Loucy (cell line): Measurements from ENCODE around the gene CNRIP1.
A peak's percentile ranks its signal among the peaks of the same experiment; 100 is the strongest.

Source experiments
- H2AFZ ChIP-seq: fragments of 200-600 bp; sonication (generic); 2 replicates; pipeline ENCODE4 v1.6.0; 2016; ENCODE audit warnings: antibody characterized with exemption, mild to moderate bottlenecking, low read length, moderate library complexity
- H3F3A ChIP-seq: fragments of 200-600 bp; 2 replicates; pipeline ENCODE4 v1.6.0; 2016; ENCODE audit warnings: antibody characterized with exemption, low read depth, mild to moderate bottlenecking
- H3K27me3 ChIP-seq: fragments of 200-600 bp; sonication (generic); 2 replicates; pipeline ENCODE4 v1.6.1; 2014; ENCODE audit warnings: low read length, mild to moderate bottlenecking; ENCODE audit not compliant: insufficient read depth, poor library complexity, severe bottlenecking
- H3K36me3 ChIP-seq: fragments of 200-600 bp; sonication (generic); 2 replicates; pipeline ENCODE4 v1.6.1; 2016; ENCODE audit warnings: low read length; ENCODE audit not compliant: insufficient read depth
- H3K4me1 ChIP-seq: fragments of 200-600 bp; sonication (generic); 2 replicates; pipeline ENCODE4 v1.5.1; 2014; ENCODE audit warnings: low read length, mild to moderate bottlenecking; ENCODE audit not compliant: insufficient read depth, poor library complexity, severe bottlenecking
- H3K4me2 ChIP-seq: fragments of 200-600 bp; sonication (generic); 2 replicates; pipeline ENCODE4 v1.6.0; 2014; ENCODE audit warnings: antibody characterized with exemption, low read length, low read depth, mild to moderate bottlenecking; ENCODE audit not compliant: poor library complexity, severe bottlenecking
- H3K4me3 ChIP-seq: fragments of 200-600 bp; sonication (generic); 2 replicates; pipeline ENCODE4 v1.5.1; 2014; ENCODE audit warnings: low read length, mild to moderate bottlenecking, mixed read lengths; ENCODE audit not compliant: poor library complexity, severe bottlenecking
- H3K79me2 ChIP-seq: fragments of 200-600 bp; sonication (generic); 2 replicates; pipeline ENCODE4 v1.6.1; 2014; ENCODE audit warnings: low read length; ENCODE audit not compliant: insufficient read depth
- H3K9ac ChIP-seq: fragments of 200-600 bp; sonication (generic); 2 replicates; pipeline ENCODE4 v1.6.0; 2014; ENCODE audit warnings: mild to moderate bottlenecking, low read depth, low read length, moderate library complexity; ENCODE audit not compliant: poor library complexity, severe bottlenecking
- H3K9me2 ChIP-seq: fragments of 200-600 bp; sonication (generic); replicated peaks from 2 replicates; pipeline ENCODE4 v1.6.1; 2016; ENCODE audit warnings: low read depth, low read length, mixed read lengths
- H3K9me3 ChIP-seq: fragments of 200-600 bp; sonication (generic); 2 replicates; pipeline ENCODE4 v1.6.1; 2014; ENCODE audit warnings: mild to moderate bottlenecking, antibody characterized with exemption, low read length, low read depth; ENCODE audit not compliant: insufficient read depth
- H4K20me1 ChIP-seq: fragments of 200-600 bp; sonication (generic); 2 replicates; pipeline ENCODE4 v1.6.0; 2014; ENCODE audit warnings: antibody characterized with exemption, low read length, mild to moderate bottlenecking; ENCODE audit not compliant: insufficient read depth, poor library complexity, severe bottlenecking
- EZH2phosphoT487 ChIP-seq: fragments of 200-600 bp; IDR thresholded peaks from 2 replicates; pipeline ENCODE4 v1.6.1; 2018; ENCODE audit warnings: antibody characterized with exemption, mild to moderate bottlenecking, moderate library complexity, borderline replicate concordance
- TF ChIP-seq, protein P1 (sequence below): fragments of 200-600 bp; sonication (generic); conservative IDR thresholded peaks from 2 replicates; pipeline ENCODE4 v1.5.1; 2014; ENCODE audit warnings: mild to moderate bottlenecking, antibody characterized with exemption, low read length

Gene CNRIP1

DNA sequence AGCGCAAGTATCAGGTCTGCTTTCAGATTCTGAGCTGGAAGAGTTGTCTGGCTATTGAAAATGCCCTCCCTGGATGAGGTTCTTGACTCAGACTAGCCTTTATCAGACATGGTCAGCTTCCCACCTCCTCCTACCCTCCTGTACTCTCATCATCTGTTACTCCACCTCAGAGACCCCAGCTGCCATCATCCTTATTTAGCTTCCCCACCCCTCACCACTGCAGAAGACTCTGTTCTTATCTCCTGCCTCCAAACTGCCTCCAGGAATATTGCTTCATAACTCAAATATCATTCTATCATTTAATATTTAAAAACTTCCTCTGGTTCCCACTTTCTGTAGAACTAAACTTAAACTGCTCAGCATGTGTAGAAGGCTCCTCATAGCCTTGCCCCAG is 36.3 kb downstream of the CNRIP1 start:
- H2AFZ ChIP-seq = no peak overlapping the region
- H3K9ac ChIP-seq = no peak overlapping the region
- H3K4me2 ChIP-seq = no peak overlapping the region
- H3K79me2 ChIP-seq = no peaks in the 10 kb centered on the region
- no peaks in the 10 kb centered on the region for H4K20me1 ChIP-seq
- TF ChIP-seq, protein P1, sequence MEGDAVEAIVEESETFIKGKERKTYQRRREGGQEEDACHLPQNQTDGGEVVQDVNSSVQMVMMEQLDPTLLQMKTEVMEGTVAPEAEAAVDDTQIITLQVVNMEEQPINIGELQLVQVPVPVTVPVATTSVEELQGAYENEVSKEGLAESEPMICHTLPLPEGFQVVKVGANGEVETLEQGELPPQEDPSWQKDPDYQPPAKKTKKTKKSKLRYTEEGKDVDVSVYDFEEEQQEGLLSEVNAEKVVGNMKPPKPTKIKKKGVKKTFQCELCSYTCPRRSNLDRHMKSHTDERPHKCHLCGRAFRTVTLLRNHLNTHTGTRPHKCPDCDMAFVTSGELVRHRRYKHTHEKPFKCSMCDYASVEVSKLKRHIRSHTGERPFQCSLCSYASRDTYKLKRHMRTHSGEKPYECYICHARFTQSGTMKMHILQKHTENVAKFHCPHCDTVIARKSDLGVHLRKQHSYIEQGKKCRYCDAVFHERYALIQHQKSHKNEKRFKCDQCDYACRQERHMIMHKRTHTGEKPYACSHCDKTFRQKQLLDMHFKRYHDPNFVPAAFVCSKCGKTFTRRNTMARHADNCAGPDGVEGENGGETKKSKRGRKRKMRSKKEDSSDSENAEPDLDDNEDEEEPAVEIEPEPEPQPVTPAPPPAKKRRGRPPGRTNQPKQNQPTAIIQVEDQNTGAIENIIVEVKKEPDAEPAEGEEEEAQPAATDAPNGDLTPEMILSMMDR = no peak
- TF ChIP-seq EZH2phosphoT487 = no peak
- H3K4me3 ChIP-seq = no peak overlapping the region
- H3K9me2 ChIP-seq = no peaks in the 10 kb centered on the region
- no peaks in the 10 kb centered on the region for H3K9me3 ChIP-seq
- H3K36me3 ChIP-seq = no peaks in the 10 kb centered on the region
- peaks cover 10% of the 10 kb centered on the region for H3K4me1 ChIP-seq
- no peaks in the 10 kb centered on the region for H3K27me3 ChIP-seq
- H3F3A ChIP-seq = no peaks in the 10 kb centered on the region

DNA sequence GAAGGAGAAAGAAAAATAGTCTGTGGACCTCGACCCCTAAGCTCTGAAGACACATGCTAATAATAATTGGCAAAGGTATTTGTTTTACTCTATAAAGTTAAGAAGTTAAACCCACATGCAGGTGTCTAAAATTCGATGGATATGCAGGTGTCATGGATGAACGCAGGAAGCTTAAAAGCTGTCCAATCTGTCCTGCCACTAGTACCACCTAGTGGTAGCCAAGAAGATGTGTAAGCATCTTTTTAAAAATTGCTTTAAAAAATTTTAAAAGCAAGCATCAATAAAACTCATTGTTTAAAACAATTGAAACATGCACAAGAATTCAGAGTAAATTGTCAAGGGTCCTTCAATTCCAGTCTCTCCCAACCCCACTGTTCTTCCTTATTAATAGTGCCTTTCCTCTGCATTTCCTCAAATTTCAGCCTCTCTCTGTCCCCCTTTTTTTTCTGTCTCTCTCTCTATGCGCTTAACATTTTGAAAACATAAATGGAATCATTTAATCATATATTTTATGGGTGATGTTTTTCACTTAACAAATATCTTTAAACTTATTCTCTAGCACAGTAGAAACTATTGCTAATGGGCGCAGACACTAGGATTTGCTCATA is 36.8 kb downstream of the CNRIP1 start:
- Histone ChIP-seq H2AFZ (peak overlapping the region; percentile 56), H3K9me2 (no peaks in the 10 kb centered on the region), H3K27me3 (no peaks in the 10 kb centered on the region), H3K4me1 (peaks cover 10% of the 10 kb centered on the region), H3K79me2 (no peaks in the 10 kb centered on the region), H3K4me3 (peak overlapping the region; percentile 28), H3K9me3 (no peaks in the 10 kb centered on the region), H4K20me1 (no peaks in the 10 kb centered on the region), H3K4me2 (no peak overlapping the region), H3K36me3 (no peaks in the 10 kb centered on the region), H3F3A (no peaks in the 10 kb centered on the region), H3K9ac (no peak overlapping the region)
- TF ChIP-seq EZH2phosphoT487 = no peak
- TF ChIP-seq, protein P1 = peak; percentile 85

DNA sequence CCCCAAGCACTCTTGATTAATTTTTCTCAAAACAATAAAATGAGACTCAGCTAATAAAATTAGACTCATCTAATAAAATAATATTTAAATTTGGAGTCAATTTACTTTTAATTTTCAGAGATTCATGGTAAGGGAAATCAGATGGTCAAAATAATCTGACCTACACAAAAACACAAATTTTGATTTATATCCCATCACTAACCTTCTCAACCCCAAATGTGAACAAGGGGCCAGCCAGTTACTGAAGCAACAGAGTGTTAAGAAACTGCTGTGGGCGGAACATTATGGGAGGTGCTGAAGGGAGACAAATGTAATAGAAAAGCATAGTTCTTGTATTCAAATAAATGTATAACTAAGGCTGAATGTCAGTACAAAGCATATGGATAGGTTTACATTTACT is 39.0 kb downstream of the CNRIP1 start:
- H3K27me3 ChIP-seq = no peaks in the 10 kb centered on the region
- no peak overlapping the region for H3K4me2 ChIP-seq
- no peak overlapping the region for H3K4me3 ChIP-seq
- H2AFZ ChIP-seq = no peak overlapping the region
- H3K4me1 ChIP-seq = peaks cover 10% of the 10 kb centered on the region
- no peaks in the 10 kb centered on the region for H3K9me3 ChIP-seq
- H3K9me2 ChIP-seq = no peaks in the 10 kb centered on the region
- no peaks in the 10 kb centered on the region for H3K36me3 ChIP-seq
- TF ChIP-seq EZH2phosphoT487 = no peak
- TF ChIP-seq, protein P1 = no peak
- no peaks in the 10 kb centered on the region for H3F3A ChIP-seq
- H4K20me1 ChIP-seq = no peaks in the 10 kb centered on the region
- no peaks in the 10 kb centered on the region for H3K79me2 ChIP-seq
- H3K9ac ChIP-seq = no peak overlapping the region
